ENCODE measurements around the gene CDADC1.
"Not testable (repeated sequence)": the region's sequence is repeated elsewhere in the genome, so short reads cannot be mapped to it uniquely, and the experiment has no call there.

Gene CDADC1

GRCh38 chr13:49288458-49288857 is 40.7 kb downstream of the CDADC1 start:
- TF ChIP-seq, protein P1, sequence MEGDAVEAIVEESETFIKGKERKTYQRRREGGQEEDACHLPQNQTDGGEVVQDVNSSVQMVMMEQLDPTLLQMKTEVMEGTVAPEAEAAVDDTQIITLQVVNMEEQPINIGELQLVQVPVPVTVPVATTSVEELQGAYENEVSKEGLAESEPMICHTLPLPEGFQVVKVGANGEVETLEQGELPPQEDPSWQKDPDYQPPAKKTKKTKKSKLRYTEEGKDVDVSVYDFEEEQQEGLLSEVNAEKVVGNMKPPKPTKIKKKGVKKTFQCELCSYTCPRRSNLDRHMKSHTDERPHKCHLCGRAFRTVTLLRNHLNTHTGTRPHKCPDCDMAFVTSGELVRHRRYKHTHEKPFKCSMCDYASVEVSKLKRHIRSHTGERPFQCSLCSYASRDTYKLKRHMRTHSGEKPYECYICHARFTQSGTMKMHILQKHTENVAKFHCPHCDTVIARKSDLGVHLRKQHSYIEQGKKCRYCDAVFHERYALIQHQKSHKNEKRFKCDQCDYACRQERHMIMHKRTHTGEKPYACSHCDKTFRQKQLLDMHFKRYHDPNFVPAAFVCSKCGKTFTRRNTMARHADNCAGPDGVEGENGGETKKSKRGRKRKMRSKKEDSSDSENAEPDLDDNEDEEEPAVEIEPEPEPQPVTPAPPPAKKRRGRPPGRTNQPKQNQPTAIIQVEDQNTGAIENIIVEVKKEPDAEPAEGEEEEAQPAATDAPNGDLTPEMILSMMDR (IDR thresholded peaks at IDR 0.05; ENCODE audit: borderline replicate concordance, insufficient read depth, low read depth, low read length) = no peak
- no peak overlapping the region for H3K4me3 ChIP-seq (ENCODE audit: low read depth, low read length)

DNA sequence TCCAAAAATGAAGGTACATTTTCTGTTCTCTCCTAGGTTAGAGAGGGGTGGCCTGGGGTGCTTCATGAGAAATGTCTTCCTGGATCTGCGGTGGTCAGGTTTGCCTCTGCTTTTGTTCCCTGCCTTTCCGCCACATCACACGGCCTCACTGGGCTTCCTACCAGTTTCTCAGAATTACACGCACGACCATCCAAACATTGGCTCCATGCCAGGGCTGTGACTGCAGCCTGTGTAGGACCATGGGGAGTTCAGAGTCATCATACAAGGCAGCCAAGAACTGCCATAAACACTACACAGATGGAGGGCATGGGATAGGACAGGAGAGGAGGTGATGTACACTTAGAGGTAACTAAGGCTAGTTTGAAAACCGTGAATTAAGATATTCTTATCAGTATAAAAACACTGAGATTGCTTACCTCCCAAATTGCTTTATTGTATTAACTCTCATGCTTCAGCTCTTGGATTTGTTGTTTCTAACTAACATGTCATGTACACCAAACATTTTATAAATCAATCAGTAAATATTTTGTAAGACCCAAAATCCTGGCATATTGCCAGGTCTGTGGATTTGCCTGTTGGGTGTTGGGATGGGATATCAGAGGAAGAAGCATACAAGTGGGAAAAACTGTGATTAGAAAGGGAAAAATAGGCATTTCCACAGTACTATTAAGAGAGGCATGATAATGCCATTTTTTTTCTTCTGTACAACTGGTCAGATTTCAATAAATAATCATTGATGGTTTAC is 45.2 kb downstream of the CDADC1 start:
- TF ChIP-seq, protein P1 (IDR thresholded peaks at IDR 0.05; ENCODE audit: borderline replicate concordance, insufficient read depth, low read depth, low read length) = no peak
- no peak overlapping the region for H3K4me3 ChIP-seq (ENCODE audit: low read depth, low read length)

GRCh38 chr13:49294723-49295122 is 47.0 kb downstream of the CDADC1 start:
- H3K4me3 ChIP-seq (ENCODE audit: low read depth, low read length) = not testable (repeated sequence)

GRCh38 chr13:49295244-49295643 is 47.5 kb downstream of the CDADC1 start:
- no peak overlapping the region for H3K4me3 ChIP-seq (ENCODE audit: low read depth, low read length)
- TF ChIP-seq, protein P1 (IDR thresholded peaks at IDR 0.05; ENCODE audit: borderline replicate concordance, insufficient read depth, low read depth, low read length) = no peak

DNA sequence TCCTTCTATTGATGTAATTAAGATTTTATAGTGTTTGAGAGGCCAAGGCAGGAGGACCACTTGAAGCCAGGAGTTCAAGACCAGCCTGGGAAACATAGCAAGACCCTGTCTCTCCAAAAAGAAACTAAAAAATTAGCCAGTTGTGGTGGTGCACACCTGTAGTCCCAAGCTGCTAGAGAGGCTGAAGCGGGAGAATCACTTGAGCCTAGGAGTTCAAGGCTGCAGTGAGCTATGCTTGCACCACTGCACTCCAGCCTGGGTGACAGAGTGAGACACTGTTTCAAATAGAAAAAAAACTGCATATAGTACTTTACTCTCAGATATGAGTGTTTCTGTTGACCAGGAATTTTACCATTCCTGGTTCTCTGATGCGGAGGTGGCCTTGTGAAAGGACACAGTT is 48.9 kb downstream of the CDADC1 start:
- H3K4me3 ChIP-seq (ENCODE audit: low read depth, low read length) = no peak overlapping the region
- TF ChIP-seq, protein P1 (IDR thresholded peaks at IDR 0.05; ENCODE audit: borderline replicate concordance, insufficient read depth, low read depth, low read length) = no peak

GRCh38 chr13:49297338-49297737 is 49.6 kb downstream of the CDADC1 start:
- no peak overlapping the region for H3K4me3 ChIP-seq (ENCODE audit: low read depth, low read length)
- TF ChIP-seq, protein P1 (IDR thresholded peaks at IDR 0.05; ENCODE audit: borderline replicate concordance, insufficient read depth, low read depth, low read length) = no peak

GRCh38 chr13:49298416-49298815 is 50.7 kb downstream of the CDADC1 start:
- TF ChIP-seq, protein P1 (IDR thresholded peaks at IDR 0.05; ENCODE audit: borderline replicate concordance, insufficient read depth, low read depth, low read length) = no peak
- H3K4me3 ChIP-seq (ENCODE audit: low read depth, low read length) = no peak overlapping the region
